Activated CD4-positive, alpha-beta memory T cell treated with anti-CD3 and anti-CD28 coated beads, Interleukin-2, amount 10 ng/mL, durations not matched to agents 7 days and 5 days (primary cell): ENCODE data around the gene IGF2BP3. TPM values are rescaled to one million over a fixed set of nuclear protein-coding genes. Genes with fewer than 3 reads are reported as not detected.

Source experiments
- CTCF ChIA-PET: fragments of 350-600 bp; sonication (Branson Sonifier 250); formaldehyde crosslinking; loops from one replicate; lab custom pipeline; 2021; ENCODE audit warnings: antibody characterized with exemption, inconsistent platforms; lab: Charles Lee
- POLR2A ChIA-PET: fragments of 350-600 bp; sonication (Branson Sonifier 250); formaldehyde crosslinking; loops from one replicate; lab custom pipeline; 2021; ENCODE audit warnings: antibody characterized with exemption; lab: Charles Lee
- DNase-seq: peaks from one replicate; pipeline ENCODE4 v3.0.0-alpha.2; 2020
- H3K27ac Mint-ChIP-seq: one replicate; pipeline ENCODE4 v1.8.0; 2021; ENCODE audit warnings: mild to moderate bottlenecking, mixed read lengths
- H3K27me3 Mint-ChIP-seq: one replicate; pipeline ENCODE4 v1.8.0; 2021; ENCODE audit warnings: mixed read lengths
- H3K36me3 Mint-ChIP-seq: one replicate; pipeline ENCODE4 v1.8.0; 2021; ENCODE audit warnings: low read depth, mixed read lengths
- H3K4me1 Mint-ChIP-seq: one replicate; pipeline ENCODE4 v1.8.0; 2021; ENCODE audit warnings: mixed read lengths
- H3K4me3 Mint-ChIP-seq: one replicate; pipeline ENCODE4 v1.8.0; 2021; ENCODE audit warnings: mild to moderate bottlenecking, mixed read lengths
- H3K9me3 Mint-ChIP-seq: one replicate; pipeline ENCODE4 v1.8.0; 2021; ENCODE audit warnings: mixed read lengths
- total RNA-seq, 2 experiments: library from RNA; stranded (reverse); gene quantifications; one replicate each; pipeline ENCODE4 v1.2.3, GENCODE V29; 2021

IGF2BP3 gene
- total RNA-seq, 2 experiments from 2014 or later = 0.48 to 0.68 TPM

DNA sequence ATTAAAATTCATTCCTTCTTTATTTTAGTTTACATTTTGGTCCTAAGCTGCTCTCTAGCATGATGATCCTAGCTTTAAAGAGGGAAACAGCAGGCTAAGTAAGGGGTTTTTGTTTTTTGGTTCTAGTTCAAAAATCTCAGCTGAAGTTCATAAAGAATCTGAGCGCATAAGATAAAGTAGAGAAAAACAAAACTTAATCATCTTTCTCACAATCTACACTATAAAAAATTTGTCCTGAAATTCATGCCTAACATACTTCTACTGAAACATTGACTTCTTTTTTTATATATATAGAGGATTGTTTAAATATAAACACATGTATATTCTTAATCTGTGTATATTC lies 6.8 kb upstream of the IGF2BP3 start:
- POLR2A ChIA-PET = no interaction called here
- H3K9me3 Mint-ChIP-seq = no peaks in the 10 kb centered on the region
- CTCF ChIA-PET = no interaction called here
- H3K27ac Mint-ChIP-seq = no peak overlapping the region
- no peak overlapping the region for H3K4me3 Mint-ChIP-seq
- peaks cover 59% of the 10 kb centered on the region for H3K27me3 Mint-ChIP-seq
- H3K4me1 Mint-ChIP-seq = peaks cover 15% of the 10 kb centered on the region
- H3K36me3 Mint-ChIP-seq = peaks cover 4% of the 10 kb centered on the region
- no peak for DNase-seq

DNA sequence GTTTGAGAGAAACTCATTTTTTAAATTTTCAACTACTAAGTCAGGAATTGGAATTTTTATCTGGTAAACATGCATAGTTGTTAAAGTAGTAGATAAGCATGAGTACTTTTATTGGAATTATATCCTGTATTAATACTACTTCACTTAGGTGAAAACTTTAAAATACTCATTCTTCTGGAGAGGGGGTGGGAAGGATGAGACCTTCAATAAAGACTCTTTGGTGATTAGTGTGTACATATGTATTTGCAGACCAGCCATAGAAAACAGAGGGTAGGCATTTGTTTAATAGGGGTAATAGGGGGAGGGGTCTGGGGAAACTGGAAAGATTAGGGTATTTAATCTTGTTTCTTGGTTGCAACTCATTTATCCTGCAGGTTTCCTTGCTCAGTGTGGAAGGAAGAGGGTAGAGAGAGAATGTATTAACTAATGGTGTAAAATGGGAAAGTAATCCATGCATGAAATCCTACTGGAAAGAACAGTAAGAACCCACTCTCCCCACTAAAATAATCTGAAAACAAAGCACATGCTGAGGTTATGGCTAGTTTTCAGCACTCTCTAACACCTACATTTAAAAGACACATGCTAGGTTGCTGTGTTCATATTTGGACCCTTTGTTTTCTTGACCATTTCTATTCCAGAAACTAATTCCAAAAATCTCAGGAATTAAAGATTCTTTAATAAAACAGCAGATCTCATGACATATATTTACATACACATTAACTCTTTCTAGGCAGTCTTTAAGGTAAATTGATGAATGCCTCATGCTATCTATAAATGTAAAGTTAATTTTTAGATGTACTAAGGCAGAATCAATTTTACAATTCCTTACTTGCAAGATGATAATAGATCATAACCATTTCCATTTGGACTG lies 6.2 kb upstream of the IGF2BP3 start:
- no peak for DNase-seq
- ChIA-PET CTCF (no interaction called here), POLR2A (no interaction called here)
- Mint-ChIP-seq H3K9me3 (no peaks in the 10 kb centered on the region), H3K4me3 (no peak overlapping the region), H3K36me3 (peaks cover 4% of the 10 kb centered on the region), H3K4me1 (peaks cover 17% of the 10 kb centered on the region), H3K27ac (no peak overlapping the region), H3K27me3 (peaks cover 60% of the 10 kb centered on the region)

DNA sequence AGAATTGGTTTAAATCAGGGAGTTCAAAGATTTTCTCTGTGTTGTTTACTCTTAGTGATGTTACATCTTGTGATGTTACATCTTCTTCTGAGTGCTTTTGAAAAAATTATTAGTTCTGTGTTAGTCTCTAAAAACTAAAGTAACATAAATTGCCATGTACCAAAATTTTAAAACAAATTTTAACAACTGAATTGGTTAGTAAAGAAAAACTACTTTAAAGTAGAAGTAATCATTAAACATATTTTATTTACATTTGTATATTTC lies 5.2 kb upstream of the IGF2BP3 start:
- H3K27ac Mint-ChIP-seq = no peak overlapping the region
- CTCF ChIA-PET = no interaction called here
- H3K27me3 Mint-ChIP-seq = peaks cover 61% of the 10 kb centered on the region

DNA sequence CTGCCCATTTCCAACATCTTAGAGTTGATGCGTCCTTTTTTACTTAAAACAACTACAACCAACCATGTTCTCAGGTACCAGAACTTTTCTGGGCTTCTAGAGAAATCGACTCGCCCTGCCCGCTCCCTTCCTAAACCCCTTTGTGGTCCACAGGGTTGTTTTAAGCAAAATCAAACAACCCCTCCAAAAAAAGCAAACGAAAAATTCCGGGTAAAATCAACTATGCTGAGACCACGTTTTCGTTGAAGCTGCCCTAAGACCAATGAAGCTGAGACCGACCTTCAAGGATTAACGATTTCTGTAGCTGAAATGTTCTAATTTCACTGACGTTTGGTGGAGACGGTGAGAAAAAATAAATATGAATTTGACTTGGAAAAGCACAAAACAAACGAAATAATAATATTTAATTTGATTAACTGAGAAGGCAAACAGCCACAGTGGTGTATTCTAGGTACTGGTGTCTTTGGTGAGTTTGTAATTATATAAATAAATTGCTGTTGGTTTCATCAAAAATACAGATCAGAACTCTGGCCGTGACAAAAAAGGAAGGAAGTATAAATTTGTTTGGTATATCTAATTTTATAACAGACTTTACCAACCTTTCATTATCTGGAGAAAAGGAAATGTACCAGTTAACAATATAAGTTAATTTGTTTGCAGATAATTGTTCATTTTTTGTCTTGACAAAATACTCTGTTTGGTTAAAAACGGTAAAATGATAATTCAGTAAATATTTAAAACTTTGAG lies 4.7 kb upstream of the IGF2BP3 start:
- Mint-ChIP-seq H3K27ac (no peak overlapping the region), H3K4me3 (peak overlapping the region; percentile 68), H3K4me1 (peaks cover 30% of the 10 kb centered on the region), H3K9me3 (no peaks in the 10 kb centered on the region), H3K27me3 (peaks cover 63% of the 10 kb centered on the region), H3K36me3 (peaks cover 4% of the 10 kb centered on the region)
- ChIA-PET CTCF (no interaction called here), POLR2A (interaction anchor here (0.7 to 2.4 kb wide), 3 partner anchors 12 to 52 kb away, joined by 3 to 7 read pairs (median 3); no protein-coding TSS in a partner anchor)
- DNase-seq = no peak

More for the DNA sequence above, 5.2 kb upstream of the IGF2BP3 start:
- peaks cover 25% of the 10 kb centered on the region for H3K4me1 Mint-ChIP-seq
- DNase-seq = no peak
- POLR2A ChIA-PET = no interaction called here
- H3K36me3 Mint-ChIP-seq = peaks cover 4% of the 10 kb centered on the region
- H3K4me3 Mint-ChIP-seq = no peak overlapping the region
- H3K9me3 Mint-ChIP-seq = no peaks in the 10 kb centered on the region

DNA sequence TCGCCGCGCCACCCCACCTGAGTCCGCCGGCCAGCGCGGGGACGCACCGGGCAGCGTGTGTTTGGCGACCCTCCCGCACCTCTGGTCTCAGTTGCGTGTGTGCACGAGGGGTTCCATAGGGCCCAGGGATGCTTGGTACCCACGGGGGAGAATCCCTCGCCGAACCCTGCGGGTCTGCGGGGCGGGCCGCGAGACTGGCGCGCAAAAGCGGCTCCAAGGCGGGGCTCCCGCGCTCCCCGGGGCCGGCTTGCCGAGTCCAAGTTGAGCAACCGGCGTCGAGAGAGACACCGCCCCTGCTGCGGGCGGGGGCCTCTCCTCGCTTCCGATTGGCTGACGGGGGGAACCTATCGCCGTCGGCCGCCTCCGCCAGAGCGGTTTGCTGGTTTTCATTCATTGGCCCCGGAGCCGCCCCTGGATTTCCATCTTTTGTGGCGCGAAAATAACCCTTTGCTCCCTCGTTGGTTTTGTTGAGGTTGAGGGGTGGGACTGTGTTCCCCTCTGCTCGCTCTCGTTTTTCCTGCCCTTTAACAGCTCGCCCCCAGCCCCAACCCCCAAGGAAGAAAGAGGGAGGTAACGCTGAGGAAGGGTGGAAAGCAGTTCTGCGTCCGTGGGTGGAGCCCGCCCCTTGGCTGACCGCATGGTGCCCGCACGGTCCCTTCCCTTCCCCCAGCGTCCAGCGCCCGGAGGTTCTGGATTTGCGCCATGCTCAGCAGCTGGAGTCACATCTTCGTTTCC lies 4.0 kb upstream of the IGF2BP3 start:
- CTCF ChIA-PET = interaction anchor here (1.7 kb wide), 1 partner anchor 202 kb away, joined by 7 read pairs; no protein-coding TSS in a partner anchor
- DNase-seq = peak; percentile 91
- H3K36me3 Mint-ChIP-seq = peaks cover 4% of the 10 kb centered on the region
- POLR2A ChIA-PET = interaction anchor here (0.7 to 2.4 kb wide), 4 partner anchors 11 to 175 kb away, joined by 3 to 7 read pairs (median 5); partner anchors contain the start of gene MALSU1
- no peaks in the 10 kb centered on the region for H3K9me3 Mint-ChIP-seq
- peak overlapping the region; percentile 68 for H3K4me3 Mint-ChIP-seq
- peaks cover 33% of the 10 kb centered on the region for H3K4me1 Mint-ChIP-seq
- no peak overlapping the region for H3K27ac Mint-ChIP-seq
- peaks cover 66% of the 10 kb centered on the region for H3K27me3 Mint-ChIP-seq

DNA sequence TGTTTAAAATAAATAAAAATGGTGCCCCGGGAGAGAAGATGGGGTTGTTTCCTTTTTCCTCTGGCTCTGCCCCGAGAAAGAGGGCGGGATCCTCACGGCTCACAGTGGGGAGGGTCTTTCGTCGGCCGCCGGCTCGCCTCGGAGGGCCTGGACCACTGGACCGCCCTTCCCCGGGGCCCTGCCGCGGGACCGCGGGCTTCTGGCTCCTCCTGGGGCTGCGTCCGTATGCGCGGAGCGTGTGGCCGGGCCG lies 3.5 kb upstream of the IGF2BP3 start:
- H3K4me1 Mint-ChIP-seq = peaks cover 35% of the 10 kb centered on the region
- CTCF ChIA-PET = interaction anchor here (1.2 to 1.7 kb wide), 2 partner anchors 12 to 201 kb away, joined by 4 to 7 read pairs; no protein-coding TSS in a partner anchor
- no peak for DNase-seq
- H3K9me3 Mint-ChIP-seq = no peaks in the 10 kb centered on the region
- POLR2A ChIA-PET = interaction anchor here (1.3 to 2.4 kb wide), 3 partner anchors 11 to 174 kb away, joined by 7 to 9 read pairs (median 7); partner anchors contain the start of gene MALSU1
- H3K27me3 Mint-ChIP-seq = peaks cover 66% of the 10 kb centered on the region
- H3K4me3 Mint-ChIP-seq = peak overlapping the region; percentile 43
- peaks cover 4% of the 10 kb centered on the region for H3K36me3 Mint-ChIP-seq
- no peak overlapping the region for H3K27ac Mint-ChIP-seq

DNA sequence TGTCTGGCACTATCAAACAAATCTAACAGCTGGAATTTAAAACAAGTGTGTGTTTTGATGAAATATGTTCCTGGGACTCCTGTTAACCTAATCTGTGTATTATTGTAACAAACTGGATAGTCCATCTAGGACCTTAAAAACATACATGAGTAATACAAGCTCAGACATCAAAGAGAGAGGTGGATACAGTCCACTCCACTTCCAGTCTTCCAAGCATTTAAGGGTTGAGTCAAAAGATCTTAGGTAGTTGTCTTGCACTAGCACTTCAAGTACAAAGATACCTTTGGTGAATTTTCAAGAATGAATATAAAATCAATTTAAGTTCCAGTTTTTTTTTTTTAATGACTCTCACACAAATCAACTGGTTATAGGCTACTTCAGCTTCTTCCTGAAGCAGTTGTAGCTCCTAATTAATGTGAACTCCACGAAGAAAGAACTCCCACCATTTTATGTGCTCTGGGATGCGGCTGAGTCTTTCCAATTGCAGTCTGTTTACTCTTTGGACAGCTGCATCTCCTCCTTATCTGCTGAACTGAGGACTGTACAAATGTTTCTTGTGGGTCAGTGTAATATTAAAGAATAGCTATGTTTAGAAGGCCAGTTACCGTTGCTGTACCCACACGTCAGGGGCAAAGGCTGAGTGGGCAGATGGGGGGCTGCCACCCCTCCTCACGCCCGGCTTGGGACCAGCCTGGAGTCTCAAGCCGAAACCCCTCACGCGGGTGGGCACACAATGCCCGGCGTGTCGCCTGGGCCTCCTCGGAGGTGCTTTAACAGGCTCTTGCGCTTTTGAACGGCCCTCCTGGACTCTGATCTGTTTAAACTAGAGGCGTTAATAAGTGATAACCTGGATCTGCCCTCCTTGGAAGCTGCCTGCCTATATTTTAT lies 2.9 kb upstream of the IGF2BP3 start:
- Mint-ChIP-seq H3K27ac (no peak overlapping the region), H3K27me3 (peaks cover 66% of the 10 kb centered on the region), H3K36me3 (peaks cover 4% of the 10 kb centered on the region), H3K4me3 (peak overlapping the region; percentile 43), H3K4me1 (peaks cover 38% of the 10 kb centered on the region), H3K9me3 (no peaks in the 10 kb centered on the region)
- POLR2A ChIA-PET = interaction anchor here (0.6 to 2.4 kb wide), 7 partner anchors 10 to 1652 kb away, joined by 3 to 9 read pairs (median 7); partner anchors contain the start of genes CYCS and MALSU1
- CTCF ChIA-PET = interaction anchor here (0.9 to 1.7 kb wide), 6 partner anchors 9 to 201 kb away, joined by 3 to 7 read pairs (median 3); no protein-coding TSS in a partner anchor
- DNase-seq = no peak

DNA sequence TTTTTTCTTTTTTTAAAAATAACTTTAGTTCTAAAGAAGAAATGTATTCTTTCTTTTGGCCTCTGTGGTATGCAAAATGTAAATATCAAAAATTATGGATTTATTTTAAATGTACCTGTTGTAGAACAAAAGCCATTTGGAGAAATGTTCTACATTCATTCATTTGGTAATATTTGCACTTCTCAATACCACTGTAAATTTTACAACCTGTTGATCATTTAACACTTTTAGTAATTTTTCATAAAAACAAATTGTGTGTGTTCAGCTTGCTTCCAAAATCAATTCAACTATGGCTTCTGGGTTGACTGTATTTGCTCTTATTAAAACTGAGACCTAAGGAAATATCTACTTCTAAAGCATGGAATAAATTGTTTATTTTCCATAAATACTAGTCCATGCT lies 2.3 kb upstream of the IGF2BP3 start:
- no peak overlapping the region for H3K4me3 Mint-ChIP-seq
- DNase-seq = no peak
- peaks cover 4% of the 10 kb centered on the region for H3K36me3 Mint-ChIP-seq
- POLR2A ChIA-PET = interaction anchor here (1.3 to 2.4 kb wide), 5 partner anchors 9 to 1653 kb away, joined by 3 to 9 read pairs (median 7); partner anchors contain the start of genes CYCS and MALSU1
- peaks cover 71% of the 10 kb centered on the region for H3K27me3 Mint-ChIP-seq
- CTCF ChIA-PET = interaction anchor here (0.9 to 1.7 kb wide), 6 partner anchors 10 to 200 kb away, joined by 3 to 7 read pairs (median 3); no protein-coding TSS in a partner anchor
- H3K4me1 Mint-ChIP-seq = peaks cover 44% of the 10 kb centered on the region
- no peak overlapping the region for H3K27ac Mint-ChIP-seq
- H3K9me3 Mint-ChIP-seq = no peaks in the 10 kb centered on the region

DNA sequence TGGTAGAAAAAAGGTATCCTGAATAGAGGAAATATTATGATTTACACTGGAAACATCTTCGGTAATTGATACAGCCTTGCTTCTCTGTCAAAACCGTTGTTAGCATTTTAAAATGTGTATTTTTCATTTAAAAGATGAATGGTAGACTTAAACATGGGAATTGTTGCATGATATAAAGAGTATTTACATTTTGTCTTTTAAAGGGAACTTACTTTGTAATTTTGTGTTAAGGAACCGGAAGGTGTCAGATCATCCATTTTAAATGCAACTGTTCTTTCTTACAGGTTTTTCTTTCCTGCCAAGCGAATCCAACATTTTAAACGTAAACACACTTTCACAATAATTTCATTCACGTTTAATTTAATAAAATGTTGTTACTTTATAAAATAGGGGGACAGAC lies 1.8 kb upstream of the IGF2BP3 start:
- Mint-ChIP-seq H3K9me3 (no peaks in the 10 kb centered on the region), H3K4me1 (peaks cover 49% of the 10 kb centered on the region), H3K36me3 (peaks cover 4% of the 10 kb centered on the region), H3K27me3 (peaks cover 72% of the 10 kb centered on the region), H3K27ac (no peak overlapping the region), H3K4me3 (no peak overlapping the region)
- ChIA-PET CTCF (interaction anchor here (1.2 kb wide), 2 partner anchors 9 to 59 kb away, joined by 3 read pairs; no protein-coding TSS in a partner anchor), POLR2A (interaction anchor here (1.3 to 2.0 kb wide), 3 partner anchors 18 to 1653 kb away, joined by 3 to 7 read pairs (median 7); partner anchors contain the start of genes CYCS and MALSU1)
- no peak for DNase-seq

DNA sequence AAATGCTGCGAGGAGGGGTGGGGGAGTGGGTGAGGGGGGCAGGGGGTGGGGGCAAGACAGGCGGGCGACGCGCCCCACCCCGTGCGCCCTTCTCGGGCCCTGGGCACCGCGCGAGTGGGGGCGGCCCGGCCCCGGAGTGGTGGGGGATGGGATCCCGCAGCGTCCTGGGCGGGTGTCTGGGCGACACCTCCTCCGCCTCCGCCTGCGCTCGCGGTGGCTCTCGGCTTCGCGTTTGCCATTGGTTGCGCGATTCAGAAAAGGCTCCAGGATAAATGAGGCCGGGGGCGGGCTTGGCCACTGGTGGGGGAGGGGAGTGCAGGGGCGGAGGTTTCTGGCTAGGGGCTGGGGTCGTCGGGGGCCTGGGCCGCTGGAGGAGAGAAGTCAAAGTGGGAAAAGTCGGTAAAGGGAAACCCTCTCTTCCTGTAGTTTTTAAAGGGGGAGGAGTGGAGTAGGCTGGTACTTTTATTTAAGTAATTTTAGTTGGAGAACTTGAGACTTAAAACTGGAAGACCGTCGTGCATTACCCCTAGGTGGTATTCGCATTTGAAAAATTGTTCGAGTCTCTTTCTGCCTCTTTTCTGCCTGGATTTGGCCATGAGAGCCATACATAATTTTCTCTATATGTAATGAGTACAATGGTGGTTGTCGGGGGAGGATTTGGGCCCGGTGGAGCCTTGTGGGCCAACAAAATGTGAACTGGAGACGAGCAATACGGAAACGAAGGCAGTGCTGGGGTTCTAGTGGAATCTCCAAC lies 992 bp upstream of the IGF2BP3 start:
- peak; percentile 62 for DNase-seq
- ChIA-PET CTCF (no interaction called here), POLR2A (no interaction called here)
- Mint-ChIP-seq H3K36me3 (peaks cover 4% of the 10 kb centered on the region), H3K4me1 (peaks cover 50% of the 10 kb centered on the region), H3K4me3 (peak overlapping the region; percentile 81), H3K27me3 (peaks cover 71% of the 10 kb centered on the region), H3K27ac (no peak overlapping the region), H3K9me3 (no peaks in the 10 kb centered on the region)

DNA sequence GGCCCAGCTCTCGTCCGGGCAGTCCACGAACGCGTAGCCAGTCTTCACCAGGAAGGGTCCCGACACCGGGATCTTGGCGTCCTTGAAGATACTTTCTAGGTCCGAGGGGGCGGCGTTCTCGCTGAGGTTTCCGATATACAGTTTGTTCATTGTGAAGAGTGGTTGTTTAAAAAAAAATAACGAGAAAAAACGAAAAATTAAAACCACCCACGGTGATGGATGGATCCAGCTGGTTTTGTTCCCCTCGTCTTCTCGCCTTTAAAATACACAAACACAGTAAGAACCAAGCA lies 385 bp downstream of the IGF2BP3 start:
- ChIA-PET POLR2A (interaction anchor here (0.9 to 1.2 kb wide), 3 partner anchors 10 to 70 kb away, joined by 3 to 4 read pairs (median 4); no protein-coding TSS in a partner anchor), CTCF (interaction anchor here (1.6 kb wide), 1 partner anchor 197 kb away, joined by 6 read pairs; no protein-coding TSS in a partner anchor)
- peaks cover 4% of the 10 kb centered on the region for H3K36me3 Mint-ChIP-seq
- peak overlapping the region; percentile 81 for H3K4me3 Mint-ChIP-seq
- no peak for DNase-seq
- H3K27ac Mint-ChIP-seq = no peak overlapping the region
- H3K27me3 Mint-ChIP-seq = peaks cover 77% of the 10 kb centered on the region
- H3K9me3 Mint-ChIP-seq = no peaks in the 10 kb centered on the region
- peaks cover 46% of the 10 kb centered on the region for H3K4me1 Mint-ChIP-seq
